ENCODE results near the gene OR10A3.
"Not testable (repeated sequence)": the region's sequence is repeated elsewhere in the genome, so short reads cannot be mapped to it uniquely, and the experiment has no call there.

Gene OR10A3, protein sequence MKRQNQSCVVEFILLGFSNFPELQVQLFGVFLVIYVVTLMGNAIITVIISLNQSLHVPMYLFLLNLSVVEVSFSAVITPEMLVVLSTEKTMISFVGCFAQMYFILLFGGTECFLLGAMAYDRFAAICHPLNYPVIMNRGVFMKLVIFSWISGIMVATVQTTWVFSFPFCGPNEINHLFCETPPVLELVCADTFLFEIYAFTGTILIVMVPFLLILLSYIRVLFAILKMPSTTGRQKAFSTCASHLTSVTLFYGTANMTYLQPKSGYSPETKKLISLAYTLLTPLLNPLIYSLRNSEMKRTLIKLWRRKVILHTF

DNA sequence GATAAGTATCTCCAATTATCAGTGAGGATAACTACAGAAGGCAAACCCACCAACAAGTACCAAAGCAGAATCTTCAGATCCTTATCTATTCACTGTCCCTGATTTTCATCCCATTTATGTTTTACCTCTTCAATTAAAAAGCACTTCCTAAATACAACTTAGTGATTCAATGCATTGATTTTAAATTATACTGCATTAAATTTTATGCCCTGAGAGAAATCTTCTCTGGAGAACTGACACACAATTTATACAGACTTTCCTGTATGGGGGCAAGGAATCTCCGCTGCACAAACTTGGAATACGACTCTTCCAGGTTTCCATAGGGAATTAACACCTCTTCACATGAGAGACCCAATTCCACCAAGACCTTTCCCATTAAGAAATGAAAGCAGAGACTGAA is at the start of gene OR10A3:
TSS of gene OR10A3 (minus strand) at position 101 of the 400 bp plus-strand sequence. CDS start 2,188 bp downstream, outside the sequence.
- no peak for DNase-seq

DNA sequence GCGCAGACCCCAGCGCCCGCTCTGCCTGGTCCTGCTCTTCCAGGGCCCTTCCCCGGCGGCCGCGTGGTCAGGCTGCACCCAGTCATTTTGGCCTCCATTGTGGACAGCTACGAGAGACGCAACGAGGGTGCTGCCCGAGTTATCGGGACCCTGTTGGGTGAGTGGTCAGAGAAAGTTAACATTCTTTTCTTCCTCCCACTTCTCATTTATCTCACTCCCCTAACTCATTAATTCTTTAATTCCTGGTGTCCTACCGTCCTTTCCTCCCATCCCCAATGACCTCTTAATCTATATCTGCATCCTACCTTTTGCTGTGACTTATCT is 46.0 kb upstream of the OR10A3 start:
- DNase-seq: not testable (repeated sequence)

DNA sequence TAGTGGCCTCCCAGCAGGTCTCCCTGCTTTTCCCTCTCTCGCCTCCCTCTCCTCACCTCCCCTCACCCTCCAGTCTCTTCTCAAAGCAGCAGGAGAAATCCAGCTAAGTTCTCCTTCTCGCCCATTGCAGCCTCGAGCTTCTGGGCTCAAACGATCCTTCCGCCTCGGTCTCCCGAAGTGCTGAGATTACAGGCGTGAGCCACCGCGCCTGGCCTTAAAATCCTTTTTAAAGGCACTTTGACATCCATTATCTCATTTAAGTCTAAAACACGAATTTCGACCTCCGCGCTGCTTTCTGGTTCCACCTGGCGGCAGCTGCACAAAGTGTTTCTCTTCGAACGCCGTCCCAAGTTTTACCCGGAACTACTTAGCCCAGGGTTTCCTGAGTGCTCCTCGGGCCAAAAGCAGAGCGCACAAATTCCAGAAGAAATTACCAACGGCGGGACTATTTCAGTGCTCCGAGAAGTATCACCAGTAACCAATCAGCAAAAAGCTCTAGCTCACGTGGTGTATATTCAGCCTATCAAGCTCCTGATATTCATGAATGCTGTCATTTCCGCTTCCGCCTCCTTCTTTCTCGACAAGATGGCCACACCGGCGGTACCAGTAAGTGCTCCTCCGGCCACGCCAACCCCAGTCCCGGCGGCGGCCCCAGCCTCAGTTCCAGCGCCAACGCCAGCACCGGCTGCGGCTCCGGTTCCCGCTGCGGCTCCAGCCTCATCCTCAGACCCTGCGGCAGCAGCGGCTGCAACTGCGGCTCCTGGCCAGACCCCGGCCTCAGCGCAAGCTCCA is 45.5 kb upstream of the OR10A3 start, which contains the start of gene EIF3F:
TSS of gene EIF3F (plus strand) at position 570 of the 792 bp plus-strand sequence. CDS start at position 586, 16 bp downstream.
- peak; percentile 96 to 99 for DNase-seq

DNA sequence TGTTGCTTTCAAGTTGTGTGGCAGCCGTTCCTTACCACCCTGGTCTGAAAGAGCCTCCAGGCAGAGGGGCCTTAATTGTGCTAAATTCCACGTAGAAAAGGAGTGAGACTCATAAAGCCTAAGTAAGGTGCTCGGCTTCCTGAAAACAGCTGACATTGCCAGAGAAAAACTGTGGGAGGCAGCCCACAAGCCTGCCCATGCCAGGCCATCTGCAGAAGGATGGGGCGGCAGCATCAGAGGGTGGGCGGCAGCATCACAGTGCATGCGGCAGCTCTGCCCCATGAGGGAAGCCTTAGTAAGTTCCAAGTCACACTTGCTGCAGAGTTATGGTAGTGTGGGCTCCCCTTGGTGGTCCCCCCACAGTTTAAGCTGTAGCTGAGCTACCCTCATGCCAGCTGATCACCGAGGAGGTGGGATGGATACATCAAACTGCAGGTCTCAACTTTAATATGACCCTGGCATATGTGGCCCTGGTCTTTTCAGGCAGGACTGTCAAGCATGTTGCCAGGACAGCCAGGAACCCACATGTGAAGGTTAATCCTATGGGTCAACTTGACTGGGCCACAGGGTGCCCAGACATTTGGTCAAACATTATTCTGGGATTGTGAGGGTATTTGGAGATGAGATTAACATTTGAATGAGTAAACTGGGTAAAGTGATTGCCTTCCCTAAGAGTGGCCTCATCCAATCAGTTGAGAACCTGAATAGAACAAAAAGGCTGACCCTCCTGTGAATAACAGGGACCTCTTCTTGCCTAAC is 42.5 kb upstream of the OR10A3 start:
- DNase-seq: no peak

DNA sequence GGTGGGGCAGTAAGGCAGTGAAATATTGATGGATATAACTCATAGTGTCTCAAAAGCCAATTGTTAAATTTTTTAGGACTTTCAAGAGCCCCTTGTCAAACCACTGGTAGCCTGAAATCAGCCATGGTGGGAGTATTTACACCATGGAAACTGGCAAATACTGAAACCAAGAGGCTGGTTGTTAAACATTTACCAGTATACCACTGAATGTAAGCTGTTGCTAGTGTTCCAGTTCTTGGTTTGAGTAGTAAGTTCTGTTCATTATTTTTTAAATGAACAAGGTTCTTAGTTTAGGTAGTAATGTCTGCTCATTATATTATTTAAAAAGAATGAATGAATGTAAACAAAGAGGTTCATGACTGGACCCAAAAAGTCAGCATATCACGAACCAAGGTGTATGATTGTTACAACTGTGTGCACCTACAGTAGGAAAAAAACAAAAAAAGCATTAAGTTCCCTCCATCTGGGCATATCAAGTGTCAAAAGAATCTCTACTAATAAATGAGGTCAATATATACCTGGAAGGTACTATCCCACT is 41.1 kb upstream of the OR10A3 start:
- no peak for DNase-seq

DNA sequence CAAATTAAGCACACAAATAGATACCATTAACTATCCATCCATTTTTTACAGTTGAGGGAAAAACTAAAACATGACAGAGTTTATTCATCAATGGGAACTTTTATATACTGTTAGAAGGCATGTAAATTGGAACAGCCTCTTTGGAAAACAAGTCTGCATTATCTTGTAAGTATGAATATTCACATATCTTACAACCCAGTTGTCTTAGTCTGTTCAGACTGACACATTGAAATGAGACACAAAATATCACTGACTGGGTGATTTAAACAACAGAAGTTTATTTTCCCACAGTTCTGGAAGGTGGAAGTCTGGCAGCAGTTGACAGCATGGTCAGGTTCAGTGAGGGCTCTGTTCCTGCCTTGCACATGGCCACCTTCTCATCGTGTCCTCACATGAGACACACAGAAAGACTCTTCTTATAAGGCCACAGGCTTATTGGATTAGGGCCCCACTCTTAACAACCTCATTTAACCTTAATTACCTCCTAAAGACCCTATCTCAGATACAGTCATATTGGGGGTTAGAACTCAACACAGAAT is 40.2 kb upstream of the OR10A3 start:
- no peak for DNase-seq

DNA sequence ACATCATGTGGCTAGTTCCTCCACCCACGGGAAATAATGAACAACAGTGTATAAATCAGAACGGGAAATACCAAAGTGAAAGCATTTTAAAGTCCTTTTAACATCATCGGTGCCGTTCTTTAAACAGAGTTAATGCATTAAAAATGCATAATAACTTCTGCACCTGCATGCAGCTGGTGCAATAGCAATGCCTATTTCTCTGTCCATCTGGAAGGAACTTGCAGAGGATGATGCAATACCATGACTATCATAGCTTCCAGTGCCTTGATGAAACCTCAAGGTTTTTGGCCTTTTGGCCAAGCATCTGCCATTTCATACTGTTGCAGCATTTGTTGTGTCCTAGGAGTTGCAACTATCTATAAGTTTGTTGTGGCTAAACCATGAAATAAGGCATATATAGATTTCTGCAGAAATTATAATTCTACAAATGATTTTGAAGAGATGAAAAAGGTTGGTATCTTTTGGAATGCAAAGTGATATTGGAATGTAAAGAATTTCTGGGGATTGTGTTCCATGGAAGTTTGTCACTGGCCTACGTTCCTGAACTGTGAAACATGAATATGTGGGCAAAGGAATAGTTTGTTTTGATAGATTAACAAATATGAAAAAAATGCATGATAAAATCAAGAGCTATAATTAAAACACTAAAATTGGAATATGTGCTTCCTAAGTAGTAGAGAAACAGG is 35.9 kb upstream of the OR10A3 start:
- DNase-seq: no peak

DNA sequence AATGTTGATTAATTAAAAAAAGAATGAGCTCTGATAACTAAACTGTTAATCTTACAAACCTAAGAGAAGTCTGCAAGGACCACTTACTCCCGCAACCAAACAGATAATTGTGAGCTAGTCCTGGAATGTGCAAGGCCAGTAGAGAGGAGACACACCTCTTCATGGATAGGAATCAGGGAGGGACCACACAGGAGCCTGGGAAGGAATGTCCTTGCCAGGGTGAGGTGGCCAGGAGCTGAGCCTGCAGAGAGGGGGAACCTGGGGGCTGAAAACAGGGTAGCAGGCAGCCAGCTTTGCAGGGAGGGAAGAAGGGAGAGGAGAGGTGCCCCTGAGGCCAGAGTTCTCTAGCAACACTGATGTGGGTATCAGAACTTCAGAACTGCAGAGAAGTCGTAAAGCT is 33.2 kb upstream of the OR10A3 start:
- DNase-seq: no peak

DNA sequence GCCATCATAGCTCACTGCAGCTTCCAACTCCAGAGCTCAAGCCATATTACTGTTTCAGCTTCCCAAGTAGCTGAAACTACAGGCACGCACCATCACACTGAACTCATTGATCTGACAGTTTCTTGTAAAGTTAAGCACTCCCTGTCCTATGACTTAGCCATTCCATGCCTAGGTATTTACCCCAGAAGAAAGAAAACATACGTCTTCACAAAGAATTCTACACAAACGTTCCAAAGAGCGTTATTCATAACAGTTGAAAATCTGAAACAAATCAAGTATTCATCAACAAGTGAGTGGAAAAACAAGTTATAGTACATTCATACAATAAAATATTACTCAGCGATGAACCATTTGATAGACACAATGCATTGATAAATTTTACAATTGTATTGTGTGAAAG is 31.5 kb upstream of the OR10A3 start:
- no peak for DNase-seq

DNA sequence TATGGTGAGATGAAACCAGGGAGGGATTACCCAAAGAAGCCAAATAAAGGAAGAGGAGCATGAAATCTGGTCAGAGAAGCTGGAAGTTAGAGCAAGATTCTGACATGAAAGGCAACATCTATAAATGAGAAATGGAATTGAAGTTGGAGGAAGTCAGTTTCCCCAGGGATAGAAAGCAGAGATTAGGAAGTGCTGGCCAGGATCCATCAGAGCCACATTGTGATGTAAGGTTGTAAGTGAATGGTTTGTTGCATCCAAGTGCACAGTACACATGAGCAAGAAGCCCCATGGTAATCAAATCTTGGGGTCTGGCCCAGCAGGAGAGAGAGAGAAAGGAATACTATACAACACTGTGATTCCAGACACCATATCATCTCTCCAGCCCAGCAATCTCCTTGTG is 30.3 kb upstream of the OR10A3 start:
- no peak for DNase-seq

DNA sequence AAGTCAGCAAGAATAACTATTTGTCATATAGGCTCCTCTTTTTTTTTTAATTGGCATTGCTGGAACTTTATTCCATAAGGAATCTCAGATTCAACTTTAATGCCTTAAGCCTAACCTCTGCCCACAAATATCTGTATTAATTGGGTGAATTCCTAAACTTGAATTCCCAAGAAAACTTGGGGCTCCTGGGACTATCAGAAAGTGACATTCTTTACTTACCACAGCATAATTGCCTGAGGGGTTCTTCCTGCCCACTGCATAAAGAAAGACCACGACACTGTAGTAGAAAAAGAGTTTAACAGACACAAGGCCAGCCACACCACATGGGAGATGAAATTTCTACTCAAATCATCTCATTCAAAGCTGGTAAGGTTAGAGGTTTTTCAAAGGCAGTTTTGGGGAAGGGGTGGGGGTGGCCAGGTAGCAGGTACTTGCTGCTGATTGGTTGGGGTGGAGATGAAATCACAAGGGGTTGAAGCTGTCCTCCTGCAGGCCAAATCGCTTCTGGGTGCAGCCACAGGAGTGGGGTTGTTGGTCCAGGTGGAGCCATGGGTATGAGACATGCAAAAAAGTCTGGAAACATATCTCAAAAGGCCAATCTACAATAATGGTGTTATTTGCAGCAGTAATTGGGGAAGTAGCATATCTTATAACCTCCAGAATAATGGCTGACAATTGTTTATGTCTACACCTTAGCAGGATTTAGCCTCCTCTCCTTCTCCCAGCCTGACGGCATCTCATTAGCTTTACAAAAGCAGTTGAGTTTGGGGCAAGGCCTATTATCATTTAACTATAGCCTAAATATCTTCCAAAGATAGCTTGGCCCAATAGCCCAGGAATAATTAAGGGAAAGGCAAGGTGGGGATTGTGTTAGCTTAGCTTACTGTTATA is 28.5 kb upstream of the OR10A3 start:
- DNase-seq: no peak

DNA sequence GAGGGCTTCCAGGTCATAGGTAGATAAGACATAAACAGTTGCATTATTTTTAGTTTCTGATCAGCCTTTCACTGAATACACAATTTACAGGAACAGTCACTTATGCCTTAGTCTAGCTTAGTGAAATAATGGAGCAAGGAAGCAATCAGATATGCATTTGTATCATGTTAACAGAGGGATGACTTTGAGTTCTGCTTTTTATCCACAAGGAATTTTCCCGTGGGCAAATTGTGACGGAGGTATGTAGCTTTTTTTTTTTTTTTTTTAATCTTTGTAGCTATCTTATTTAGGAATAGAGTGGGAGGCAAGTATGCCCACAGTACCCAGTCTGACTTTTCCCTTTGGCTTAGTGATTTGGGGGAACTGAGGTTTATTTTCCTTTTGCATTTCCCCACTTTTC is 27.2 kb upstream of the OR10A3 start:
- no peak for DNase-seq

DNA sequence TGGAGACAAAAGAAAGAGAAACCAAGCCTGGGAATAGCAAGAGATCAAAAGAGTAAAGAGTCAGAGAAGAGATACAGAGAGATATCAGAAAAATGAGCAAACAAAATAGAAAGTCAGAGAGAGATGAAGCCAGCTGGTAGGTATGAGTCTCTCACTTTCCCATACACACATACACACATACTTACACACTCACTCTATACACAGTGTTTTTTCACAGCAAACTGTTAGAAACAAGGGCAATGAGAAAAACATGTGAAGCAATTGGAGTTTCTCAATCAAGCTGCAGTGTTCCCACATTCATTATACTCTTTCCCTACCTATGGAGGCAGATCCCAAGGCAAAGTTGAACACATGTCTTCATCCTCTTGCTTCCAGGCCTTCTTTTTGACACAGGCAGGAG is 26.3 kb upstream of the OR10A3 start:
- DNase-seq: no peak

DNA sequence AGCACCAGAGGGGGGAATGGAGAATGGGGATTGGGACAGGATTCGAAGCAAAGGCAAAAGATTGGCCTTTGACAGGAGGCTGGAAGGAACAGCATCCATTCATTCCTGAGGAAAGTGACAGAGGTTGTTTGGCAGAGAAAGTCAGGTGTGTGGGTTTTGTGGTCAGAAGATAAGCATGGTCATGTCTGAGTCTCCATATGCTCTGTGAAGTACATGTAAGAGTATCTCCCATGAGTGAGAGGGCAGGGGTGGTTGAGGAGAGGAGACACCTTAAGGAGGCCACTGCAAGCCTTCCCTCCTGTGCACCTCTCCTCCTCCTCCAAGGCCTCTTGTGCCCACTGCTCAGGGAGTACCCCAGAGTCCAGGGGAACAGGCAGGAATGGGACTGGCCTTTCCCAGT is 25.6 kb upstream of the OR10A3 start:
- no peak for DNase-seq

DNA sequence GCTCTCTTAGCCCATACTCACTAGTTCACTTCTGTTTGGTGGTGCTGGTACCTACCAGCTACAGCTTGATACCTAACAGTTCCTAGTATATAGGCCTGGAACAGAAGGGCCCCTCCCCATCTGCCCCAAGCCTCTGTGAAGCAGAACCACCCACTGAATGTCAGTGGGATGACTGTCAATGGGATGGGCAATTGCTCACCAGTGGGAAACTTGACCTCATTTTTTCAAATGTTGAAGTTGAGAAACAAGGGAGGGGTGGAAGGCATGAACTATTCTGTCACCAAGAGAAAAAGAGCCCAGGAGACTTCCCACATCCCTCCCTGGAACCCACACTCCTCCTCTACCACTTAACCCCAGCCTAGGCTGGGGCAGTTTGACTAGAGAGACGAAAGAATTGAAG is 23.9 kb upstream of the OR10A3 start, which contains the start of gene NLRP10:
TSS of gene NLRP10 (minus strand) at position 62 of the 400 bp plus-strand sequence. CDS start 1,952 bp downstream, outside the sequence.
- DNase-seq: no peak

DNA sequence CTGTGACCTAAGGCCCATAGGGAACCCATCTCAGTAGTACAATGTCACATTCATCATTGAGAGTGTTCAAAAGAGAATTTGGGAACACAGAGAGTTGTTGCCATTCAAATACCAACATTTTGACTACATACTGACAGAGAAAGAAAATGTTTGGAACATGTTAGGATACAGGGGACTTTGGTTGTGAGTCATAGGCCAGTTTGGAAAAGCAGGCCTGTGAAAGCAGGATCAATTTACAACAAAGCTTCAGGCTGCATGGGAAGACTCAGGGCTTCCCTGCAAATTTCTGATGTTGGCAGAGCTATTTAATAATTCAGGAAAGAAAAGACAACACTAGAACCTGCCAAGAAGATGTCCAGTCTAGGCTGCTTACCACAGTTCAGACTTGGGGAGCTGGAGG is 23.4 kb upstream of the OR10A3 start:
- no peak for DNase-seq

DNA sequence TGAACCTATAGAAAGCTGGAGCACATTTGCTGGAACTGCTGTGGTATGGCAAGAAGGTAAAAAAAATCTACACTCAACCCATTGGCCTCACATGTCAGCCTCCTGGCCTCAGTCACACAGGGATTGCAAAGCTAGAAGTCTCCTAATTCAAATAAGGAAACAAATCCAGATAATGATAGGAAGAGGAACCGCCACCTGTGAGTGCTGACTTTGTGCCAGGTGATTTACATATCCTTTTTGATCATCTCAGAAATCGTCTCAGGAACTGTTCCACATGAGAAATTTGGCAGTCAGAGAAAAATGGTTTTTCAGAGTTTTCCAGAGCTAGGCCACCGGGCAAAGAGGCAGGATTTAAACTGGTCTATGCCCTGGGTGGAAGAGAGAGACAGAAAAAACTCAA is 22.8 kb upstream of the OR10A3 start:
- no peak for DNase-seq

DNA sequence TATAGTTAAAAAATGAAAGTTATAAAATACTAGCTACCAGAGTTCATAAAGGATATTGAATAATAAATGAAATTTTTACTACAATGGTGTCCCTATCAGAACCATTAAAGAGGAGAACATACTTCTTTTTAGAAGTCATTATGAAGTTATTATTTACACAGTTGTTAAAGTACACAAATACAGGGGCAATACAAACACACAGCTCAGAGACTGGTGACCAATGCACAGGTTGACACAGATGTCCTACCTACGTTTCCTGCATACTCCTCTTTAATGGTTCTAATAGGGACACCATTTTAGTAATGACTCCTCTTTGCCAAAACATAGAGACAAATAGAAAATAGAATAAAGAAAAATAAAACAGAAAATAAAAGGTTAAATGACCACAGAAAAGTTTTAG is 13.7 kb upstream of the OR10A3 start:
- no peak for DNase-seq

DNA sequence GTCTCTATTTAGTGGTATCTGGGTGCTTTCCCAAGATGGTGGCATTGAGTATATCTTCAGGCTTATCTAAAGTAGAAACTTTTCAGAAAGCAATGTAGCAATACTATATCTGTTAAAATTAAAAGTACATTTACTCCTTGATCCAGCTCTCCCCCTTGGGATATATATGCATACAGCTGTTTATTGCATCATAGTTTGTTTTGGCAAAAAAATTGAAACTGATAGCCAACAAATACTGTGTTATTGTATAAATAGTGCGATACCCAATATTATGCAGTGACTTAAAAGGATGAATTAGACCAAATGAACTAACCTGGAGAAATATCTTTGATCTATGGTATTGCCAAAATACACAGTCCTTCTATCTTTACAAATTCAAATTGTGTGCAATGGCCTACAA is 8.4 kb upstream of the OR10A3 start:
- no peak for DNase-seq

DNA sequence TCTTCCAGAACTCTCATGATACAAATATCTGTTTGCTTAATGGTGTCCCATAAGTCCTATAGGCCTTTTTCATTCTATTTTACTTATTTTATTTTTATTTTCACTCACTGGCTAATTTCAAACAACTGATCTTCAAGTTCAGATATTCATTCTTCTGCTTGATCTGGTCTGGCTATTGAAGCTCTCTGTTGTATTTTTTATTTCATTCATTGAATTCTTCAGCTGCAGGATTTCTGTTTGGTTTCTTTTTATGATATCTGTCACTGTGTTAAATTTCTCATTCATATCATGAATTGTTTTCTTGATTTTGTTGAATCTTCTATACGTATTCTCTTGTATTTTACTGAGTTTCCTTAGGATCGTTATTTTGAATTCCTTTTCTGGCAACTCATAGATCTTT is 2.6 kb upstream of the OR10A3 start:
- DNase-seq: no peak

DNA sequence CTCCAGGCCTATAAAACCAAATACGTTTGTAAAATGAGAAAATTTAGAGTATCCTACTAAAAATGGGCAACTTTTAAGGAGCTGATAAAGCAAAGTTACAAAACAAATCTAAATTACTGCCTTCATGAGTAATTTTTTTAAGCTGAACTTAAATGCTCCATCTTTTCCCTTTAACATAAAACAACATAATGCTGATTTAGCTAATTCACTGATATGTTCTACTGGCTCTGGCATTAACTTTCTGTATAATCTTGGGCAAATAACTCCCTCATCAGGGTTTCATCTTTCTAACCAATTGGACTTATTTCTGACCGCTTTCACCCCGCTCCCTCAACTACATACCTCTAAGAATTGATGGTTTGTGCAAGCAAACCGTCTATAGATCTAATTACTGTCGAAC is 362 bp downstream of the OR10A3 start:
- DNase-seq: no peak
